ENCODE data around the gene SVOPL. TPM values are rescaled to one million over a fixed set of nuclear protein-coding genes. Genes with fewer than 3 reads are reported as not detected.

The SVOPL gene
- total RNA-seq, 1 donor from 2014 or later, result not detected

- no peak overlapping the region for H3K4me3 ChIP-seq (ENCODE audit: low read depth, low read length)
- no peak for TF ChIP-seq CTCF (conservative IDR thresholded peaks at IDR 0.05; ENCODE audit: low read depth, low read length)
- DNase-seq (ENCODE audit: low read depth), result peak; percentile 7
These were observed 51.7 kb downstream of the SVOPL start for GRCh38 chr7:138649506-138649905.

GRCh38 chr7:138645284-138645683, 55.9 kb downstream of the SVOPL start:
- DNase-seq (ENCODE audit: low read depth), result no peak
- peak; percentile 30 for TF ChIP-seq CTCF (conservative IDR thresholded peaks at IDR 0.05; ENCODE audit: low read depth, low read length)
- H3K4me3 ChIP-seq (ENCODE audit: low read depth, low read length), result no peak overlapping the region

- no peak for DNase-seq (ENCODE audit: low read depth)
- no peak overlapping the region for H3K4me3 ChIP-seq (ENCODE audit: low read depth, low read length)
- no peak for TF ChIP-seq CTCF (conservative IDR thresholded peaks at IDR 0.05; ENCODE audit: low read depth, low read length)
These were observed 68.1 kb downstream of the SVOPL start for GRCh38 chr7:138632826-138633602.

GRCh38 chr7:138632384-138632783, 68.8 kb downstream of the SVOPL start:
- no peak for DNase-seq (ENCODE audit: low read depth)
- TF ChIP-seq CTCF (conservative IDR thresholded peaks at IDR 0.05; ENCODE audit: low read depth, low read length), result no peak
- no peak overlapping the region for H3K4me3 ChIP-seq (ENCODE audit: low read depth, low read length)

- TF ChIP-seq CTCF (conservative IDR thresholded peaks at IDR 0.05; ENCODE audit: low read depth, low read length), result no peak
- H3K4me3 ChIP-seq (ENCODE audit: low read depth, low read length), result no peak overlapping the region
- DNase-seq (ENCODE audit: low read depth), result no peak
These were observed 71.0 kb downstream of the SVOPL start for GRCh38 chr7:138630059-138630610.

- no peak overlapping the region for H3K4me3 ChIP-seq (ENCODE audit: low read depth, low read length)
- no peak for DNase-seq (ENCODE audit: low read depth)
- no peak for TF ChIP-seq CTCF (conservative IDR thresholded peaks at IDR 0.05; ENCODE audit: low read depth, low read length)
These were observed 73.8 kb downstream of the SVOPL start for GRCh38 chr7:138627361-138627760.

GRCh38 chr7:138626846-138627245, 74.3 kb downstream of the SVOPL start:
- no peak for DNase-seq (ENCODE audit: low read depth)
- H3K4me3 ChIP-seq (ENCODE audit: low read depth, low read length), result no peak overlapping the region

More at GRCh38 chr7:138626846-138627245, 74.3 kb downstream of the SVOPL start:
- no peak for TF ChIP-seq CTCF (conservative IDR thresholded peaks at IDR 0.05; ENCODE audit: low read depth, low read length)
